Measurements from ENCODE around the gene IPO13. TPM values are rescaled to one million over a fixed set of nuclear protein-coding genes. Genes with fewer than 3 reads are reported as not detected.

The IPO13 gene
- total and polyA plus RNA-seq, 2 experiments from 2014 or later = 20.6 to 30.7 TPM

DNA sequence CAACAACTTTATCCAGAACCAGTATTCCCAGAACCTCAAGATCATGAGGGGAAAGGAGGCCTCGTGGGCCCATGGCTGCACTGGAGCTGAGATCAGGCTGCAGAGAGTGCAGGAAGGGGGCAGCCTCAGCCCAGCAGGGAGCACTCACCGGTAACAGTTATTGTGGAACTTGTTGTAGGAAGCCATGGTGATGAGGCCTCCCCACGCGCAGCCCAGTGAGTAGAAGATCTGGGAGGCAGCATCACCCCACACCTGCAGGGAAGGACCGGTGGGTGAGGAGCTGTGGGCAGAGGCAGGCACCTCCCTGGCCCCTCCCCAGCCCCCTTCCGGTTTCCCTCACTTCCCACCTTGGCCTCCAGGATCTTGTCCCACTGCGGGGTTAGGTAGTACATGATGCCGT, 55.4 kb downstream of the IPO13 start:
- Histone ChIP-seq H3K9me3 (ENCODE audit: low read depth) (no peaks in the 10 kb centered on the region), H3K9me2 (replicated peaks; ENCODE audit: insufficient read depth) (no peaks in the 10 kb centered on the region), H4K20me1 (ENCODE audit: insufficient read depth, poor library complexity, severe bottlenecking) (no peaks in the 10 kb centered on the region), H3K4me3 (no peak overlapping the region), H3K4me1 (ENCODE audit: insufficient read depth) (peaks cover 7% of the 10 kb centered on the region), H3K36me3 (replicated peaks; ENCODE audit: insufficient read depth, low read depth) (no peaks in the 10 kb centered on the region), H2AFZ (no peak overlapping the region), H3K27ac (no peak overlapping the region), H3K4me2 (no peak overlapping the region), H3K79me2 (no peaks in the 10 kb centered on the region), H3K27me3 (no peaks in the 10 kb centered on the region)
- TF ChIP-seq EZH2phosphoT487 (IDR thresholded peaks at IDR 0.05; ENCODE audit: low read depth, severe bottlenecking, unreplicated experiment) (no peak), EZH2 (IDR thresholded peaks at IDR 0.05; ENCODE audit: borderline replicate concordance) (no peak)
- TF ChIP-seq, protein P1, sequence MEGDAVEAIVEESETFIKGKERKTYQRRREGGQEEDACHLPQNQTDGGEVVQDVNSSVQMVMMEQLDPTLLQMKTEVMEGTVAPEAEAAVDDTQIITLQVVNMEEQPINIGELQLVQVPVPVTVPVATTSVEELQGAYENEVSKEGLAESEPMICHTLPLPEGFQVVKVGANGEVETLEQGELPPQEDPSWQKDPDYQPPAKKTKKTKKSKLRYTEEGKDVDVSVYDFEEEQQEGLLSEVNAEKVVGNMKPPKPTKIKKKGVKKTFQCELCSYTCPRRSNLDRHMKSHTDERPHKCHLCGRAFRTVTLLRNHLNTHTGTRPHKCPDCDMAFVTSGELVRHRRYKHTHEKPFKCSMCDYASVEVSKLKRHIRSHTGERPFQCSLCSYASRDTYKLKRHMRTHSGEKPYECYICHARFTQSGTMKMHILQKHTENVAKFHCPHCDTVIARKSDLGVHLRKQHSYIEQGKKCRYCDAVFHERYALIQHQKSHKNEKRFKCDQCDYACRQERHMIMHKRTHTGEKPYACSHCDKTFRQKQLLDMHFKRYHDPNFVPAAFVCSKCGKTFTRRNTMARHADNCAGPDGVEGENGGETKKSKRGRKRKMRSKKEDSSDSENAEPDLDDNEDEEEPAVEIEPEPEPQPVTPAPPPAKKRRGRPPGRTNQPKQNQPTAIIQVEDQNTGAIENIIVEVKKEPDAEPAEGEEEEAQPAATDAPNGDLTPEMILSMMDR (IDR thresholded peaks at IDR 0.05; ENCODE audit: poor library complexity) = no peak
- no peak for DNase-seq (ENCODE audit: low spot score)
- 88% methylated on average over 7 of the region's 8 CpGs for WGBS (ENCODE audit: low lambda C conversion rate, missing lambda C conversion rate)

DNA sequence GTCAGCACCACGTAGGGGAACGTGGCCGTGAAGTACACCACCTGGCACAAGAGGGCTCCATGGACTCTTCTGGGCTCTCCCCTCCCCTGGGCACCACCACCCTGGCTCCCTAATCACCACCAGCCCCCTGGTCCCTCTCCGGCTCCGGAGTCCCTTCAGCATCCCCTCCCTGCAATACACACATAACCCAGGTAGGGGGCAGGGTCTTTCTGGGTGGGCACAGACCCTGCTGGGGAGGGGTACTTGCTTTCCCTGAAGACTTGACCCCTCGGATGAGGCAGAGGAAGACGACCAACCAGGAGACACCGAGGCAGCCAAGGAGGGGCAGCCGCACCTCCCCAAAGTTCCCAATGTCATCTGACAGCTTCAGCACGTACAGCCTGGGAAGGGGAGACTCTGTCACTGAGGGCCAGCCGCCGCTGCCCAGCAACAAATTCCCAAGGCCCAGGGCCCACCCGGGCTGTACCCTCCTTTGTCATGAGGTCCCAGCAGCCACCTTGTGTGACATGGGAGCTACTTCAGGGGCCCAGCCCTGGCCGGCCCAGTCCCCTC, 55.9 kb downstream of the IPO13 start:
- Histone ChIP-seq H3K9me3 (ENCODE audit: low read depth) (no peaks in the 10 kb centered on the region), H3K4me1 (ENCODE audit: insufficient read depth) (peaks cover 1% of the 10 kb centered on the region), H3K4me2 (no peak overlapping the region), H3K79me2 (no peaks in the 10 kb centered on the region), H2AFZ (no peak overlapping the region), H3K27ac (no peak overlapping the region), H3K27me3 (no peaks in the 10 kb centered on the region), H4K20me1 (ENCODE audit: insufficient read depth, poor library complexity, severe bottlenecking) (no peaks in the 10 kb centered on the region), H3K4me3 (no peak overlapping the region), H3K36me3 (replicated peaks; ENCODE audit: insufficient read depth, low read depth) (no peaks in the 10 kb centered on the region), H3K9me2 (replicated peaks; ENCODE audit: insufficient read depth) (no peaks in the 10 kb centered on the region)
- TF ChIP-seq, protein P1 (IDR thresholded peaks at IDR 0.05; ENCODE audit: poor library complexity) = no peak
- TF ChIP-seq EZH2 (IDR thresholded peaks at IDR 0.05; ENCODE audit: borderline replicate concordance) (no peak), EZH2phosphoT487 (IDR thresholded peaks at IDR 0.05; ENCODE audit: low read depth, severe bottlenecking, unreplicated experiment) (no peak)
- no peak for DNase-seq (ENCODE audit: low spot score)
- 87% methylated on average over 14 of the region's 14 CpGs for WGBS (ENCODE audit: low lambda C conversion rate, missing lambda C conversion rate)

DNA sequence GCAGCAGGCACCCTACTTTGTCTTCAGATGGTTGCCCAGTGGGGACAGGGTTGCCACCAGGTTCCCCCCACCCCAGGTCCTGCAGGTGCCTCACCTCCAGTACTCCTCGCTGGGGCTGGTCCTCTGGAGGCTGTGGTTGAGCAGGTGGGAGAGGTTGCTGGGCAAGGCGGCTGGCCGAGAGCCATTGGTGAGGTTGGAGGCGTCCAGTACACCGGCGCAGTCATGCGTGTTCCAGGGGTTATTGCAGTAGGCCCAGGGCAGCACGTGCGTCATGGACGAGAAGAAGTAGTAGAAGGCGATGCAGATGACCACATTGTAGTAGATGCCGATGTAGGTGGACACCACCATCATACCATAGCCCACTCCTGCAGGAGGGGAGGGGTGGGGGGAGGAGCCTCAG, 61.5 kb downstream of the IPO13 start:
- no peak overlapping the region for H2AFZ ChIP-seq
- H3K79me2 ChIP-seq = no peaks in the 10 kb centered on the region
- no peaks in the 10 kb centered on the region for H3K9me3 ChIP-seq (ENCODE audit: low read depth)
- H3K4me1 ChIP-seq (ENCODE audit: insufficient read depth) = no peaks in the 10 kb centered on the region
- H3K27me3 ChIP-seq = no peaks in the 10 kb centered on the region
- WGBS (ENCODE audit: low lambda C conversion rate, missing lambda C conversion rate) = 94% methylated on average over 12 of the region's 12 CpGs
- TF ChIP-seq EZH2 (IDR thresholded peaks at IDR 0.05; ENCODE audit: borderline replicate concordance) (no peak), EZH2phosphoT487 (IDR thresholded peaks at IDR 0.05; ENCODE audit: low read depth, severe bottlenecking, unreplicated experiment) (no peak)
- TF ChIP-seq, protein P1 (IDR thresholded peaks at IDR 0.05; ENCODE audit: poor library complexity) = no peak
- no peak overlapping the region for H3K4me2 ChIP-seq
- H3K36me3 ChIP-seq (replicated peaks; ENCODE audit: insufficient read depth, low read depth) = no peaks in the 10 kb centered on the region
- H4K20me1 ChIP-seq (ENCODE audit: insufficient read depth, poor library complexity, severe bottlenecking) = no peaks in the 10 kb centered on the region
- no peak for DNase-seq (ENCODE audit: low spot score)
- H3K4me3 ChIP-seq = no peak overlapping the region
- H3K27ac ChIP-seq = no peak overlapping the region
- H3K9me2 ChIP-seq (replicated peaks; ENCODE audit: insufficient read depth) = no peaks in the 10 kb centered on the region

Data from hepatocyte (in vitro differentiated cells).